HL-60 (cell line): Measurements from ENCODE around the gene ADGRL3.

Experiments used
- GABPA ChIP-seq: IDR thresholded peaks from 2 replicates; pipeline ENCODE4 v1.6.1; 2012; ENCODE audit warnings: low read depth
- POLR2AphosphoS5 ChIP-seq: IDR thresholded peaks from 2 replicates; pipeline ENCODE4 v1.6.1; 2012; ENCODE audit warnings: low read depth
- TF ChIP-seq, protein P1 (sequence below): IDR thresholded peaks from one replicate; pipeline ENCODE4 v1.5.1; 2011; ENCODE audit warnings: low read length, control low read depth, inconsistent platforms; ENCODE audit not compliant: insufficient read depth
- TF ChIP-seq, protein P2 (sequence below): IDR thresholded peaks from 2 replicates; pipeline ENCODE4 v1.6.1; 2012; ENCODE audit warnings: low read depth; ENCODE audit not compliant: insufficient replicate concordance

- TF ChIP-seq, protein P1, sequence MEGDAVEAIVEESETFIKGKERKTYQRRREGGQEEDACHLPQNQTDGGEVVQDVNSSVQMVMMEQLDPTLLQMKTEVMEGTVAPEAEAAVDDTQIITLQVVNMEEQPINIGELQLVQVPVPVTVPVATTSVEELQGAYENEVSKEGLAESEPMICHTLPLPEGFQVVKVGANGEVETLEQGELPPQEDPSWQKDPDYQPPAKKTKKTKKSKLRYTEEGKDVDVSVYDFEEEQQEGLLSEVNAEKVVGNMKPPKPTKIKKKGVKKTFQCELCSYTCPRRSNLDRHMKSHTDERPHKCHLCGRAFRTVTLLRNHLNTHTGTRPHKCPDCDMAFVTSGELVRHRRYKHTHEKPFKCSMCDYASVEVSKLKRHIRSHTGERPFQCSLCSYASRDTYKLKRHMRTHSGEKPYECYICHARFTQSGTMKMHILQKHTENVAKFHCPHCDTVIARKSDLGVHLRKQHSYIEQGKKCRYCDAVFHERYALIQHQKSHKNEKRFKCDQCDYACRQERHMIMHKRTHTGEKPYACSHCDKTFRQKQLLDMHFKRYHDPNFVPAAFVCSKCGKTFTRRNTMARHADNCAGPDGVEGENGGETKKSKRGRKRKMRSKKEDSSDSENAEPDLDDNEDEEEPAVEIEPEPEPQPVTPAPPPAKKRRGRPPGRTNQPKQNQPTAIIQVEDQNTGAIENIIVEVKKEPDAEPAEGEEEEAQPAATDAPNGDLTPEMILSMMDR = no peak
- TF ChIP-seq POLR2AphosphoS5 = no peak
- TF ChIP-seq, protein P2, sequence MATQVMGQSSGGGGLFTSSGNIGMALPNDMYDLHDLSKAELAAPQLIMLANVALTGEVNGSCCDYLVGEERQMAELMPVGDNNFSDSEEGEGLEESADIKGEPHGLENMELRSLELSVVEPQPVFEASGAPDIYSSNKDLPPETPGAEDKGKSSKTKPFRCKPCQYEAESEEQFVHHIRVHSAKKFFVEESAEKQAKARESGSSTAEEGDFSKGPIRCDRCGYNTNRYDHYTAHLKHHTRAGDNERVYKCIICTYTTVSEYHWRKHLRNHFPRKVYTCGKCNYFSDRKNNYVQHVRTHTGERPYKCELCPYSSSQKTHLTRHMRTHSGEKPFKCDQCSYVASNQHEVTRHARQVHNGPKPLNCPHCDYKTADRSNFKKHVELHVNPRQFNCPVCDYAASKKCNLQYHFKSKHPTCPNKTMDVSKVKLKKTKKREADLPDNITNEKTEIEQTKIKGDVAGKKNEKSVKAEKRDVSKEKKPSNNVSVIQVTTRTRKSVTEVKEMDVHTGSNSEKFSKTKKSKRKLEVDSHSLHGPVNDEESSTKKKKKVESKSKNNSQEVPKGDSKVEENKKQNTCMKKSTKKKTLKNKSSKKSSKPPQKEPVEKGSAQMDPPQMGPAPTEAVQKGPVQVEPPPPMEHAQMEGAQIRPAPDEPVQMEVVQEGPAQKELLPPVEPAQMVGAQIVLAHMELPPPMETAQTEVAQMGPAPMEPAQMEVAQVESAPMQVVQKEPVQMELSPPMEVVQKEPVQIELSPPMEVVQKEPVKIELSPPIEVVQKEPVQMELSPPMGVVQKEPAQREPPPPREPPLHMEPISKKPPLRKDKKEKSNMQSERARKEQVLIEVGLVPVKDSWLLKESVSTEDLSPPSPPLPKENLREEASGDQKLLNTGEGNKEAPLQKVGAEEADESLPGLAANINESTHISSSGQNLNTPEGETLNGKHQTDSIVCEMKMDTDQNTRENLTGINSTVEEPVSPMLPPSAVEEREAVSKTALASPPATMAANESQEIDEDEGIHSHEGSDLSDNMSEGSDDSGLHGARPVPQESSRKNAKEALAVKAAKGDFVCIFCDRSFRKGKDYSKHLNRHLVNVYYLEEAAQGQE = no peak
- no peak for TF ChIP-seq GABPA
Measured at GRCh38 chr4:61919561-61919960, 719.4 kb downstream of the ADGRL3 start.
